ENCODE measurements around the gene MAML2.

Gene MAML2

GRCh38 chr11:96090711-96091110 is 252.3 kb downstream of the MAML2 start:
- no peak overlapping the region for H3K27ac ChIP-seq (ENCODE audit: low read depth, low read length)

GRCh38 chr11:96088914-96089313 is 254.1 kb downstream of the MAML2 start:
- Histone ChIP-seq H3K23ac (ENCODE audit: low read length) (no peak overlapping the region), H2AK5ac (ENCODE audit: low read length) (no peak overlapping the region), H3K79me2 (ENCODE audit: control insufficient read depth, insufficient read depth, low read length) (no peaks in the 10 kb centered on the region), H3K4ac (ENCODE audit: low read depth, low read length) (no peak overlapping the region), H3K4me3 (ENCODE audit: low read length) (no peak overlapping the region), H3K4me2 (ENCODE audit: low read length) (no peak overlapping the region), H2BK5ac (ENCODE audit: low read length) (no peak overlapping the region), H3K9ac (ENCODE audit: low read length) (no peak overlapping the region), H3K18ac (ENCODE audit: low read length) (no peak overlapping the region), H3K27me3 (ENCODE audit: insufficient read depth, low read length, poor library complexity) (no peaks in the 10 kb centered on the region), H2BK15ac (replicated peaks; ENCODE audit: low read depth) (no peak overlapping the region), H4K5ac (ENCODE audit: low read length) (no peak overlapping the region), H3K79me1 (ENCODE audit: low read length) (no peaks in the 10 kb centered on the region), H2BK120ac (ENCODE audit: low read depth, low read length) (no peak overlapping the region), H3K36me3 (ENCODE audit: control insufficient read depth, insufficient read depth, low read length) (no peaks in the 10 kb centered on the region), H3K4me1 (ENCODE audit: control insufficient read depth, low read depth, low read length) (no peaks in the 10 kb centered on the region), H3K27ac (ENCODE audit: low read depth, low read length) (no peak overlapping the region), H4K8ac (ENCODE audit: low read depth, low read length) (no peak overlapping the region), H3K56ac (ENCODE audit: low read length) (no peak overlapping the region)
- no peak for DNase-seq
- WGBS (ENCODE audit: extremely low coverage, insufficient coverage, low lambda C conversion rate), result no CpG with 5 or more reads among the region's 3 CpGs

More at GRCh38 chr11:96090711-96091110, 252.3 kb downstream of the MAML2 start:
- Histone ChIP-seq H3K4me3 (ENCODE audit: low read length) (no peak overlapping the region), H3K79me1 (ENCODE audit: low read length) (no peaks in the 10 kb centered on the region), H2BK120ac (ENCODE audit: low read depth, low read length) (no peak overlapping the region), H3K36me3 (ENCODE audit: control insufficient read depth, insufficient read depth, low read length) (no peaks in the 10 kb centered on the region), H3K79me2 (ENCODE audit: control insufficient read depth, insufficient read depth, low read length) (no peaks in the 10 kb centered on the region), H4K5ac (ENCODE audit: low read length) (no peak overlapping the region), H3K23ac (ENCODE audit: low read length) (no peak overlapping the region), H2BK15ac (replicated peaks; ENCODE audit: low read depth) (no peak overlapping the region), H3K18ac (ENCODE audit: low read length) (no peak overlapping the region), H3K4me1 (ENCODE audit: control insufficient read depth, low read depth, low read length) (peaks cover under 1% of the 10 kb centered on the region), H3K56ac (ENCODE audit: low read length) (no peak overlapping the region), H3K9ac (ENCODE audit: low read length) (no peak overlapping the region), H3K27me3 (ENCODE audit: insufficient read depth, low read length, poor library complexity) (no peaks in the 10 kb centered on the region), H2AK5ac (ENCODE audit: low read length) (no peak overlapping the region), H3K4me2 (ENCODE audit: low read length) (no peak overlapping the region), H4K8ac (ENCODE audit: low read depth, low read length) (no peak overlapping the region), H2BK5ac (ENCODE audit: low read length) (no peak overlapping the region), H3K4ac (ENCODE audit: low read depth, low read length) (no peak overlapping the region)
- DNase-seq, result no peak
- WGBS (ENCODE audit: extremely low coverage, insufficient coverage, low lambda C conversion rate), result no CpG with 5 or more reads among the region's 5 CpGs

GRCh38 chr11:96086111-96086510 is 256.9 kb downstream of the MAML2 start:
- no peak overlapping the region for H3K4me3 ChIP-seq (ENCODE audit: low read length)
- H2BK5ac ChIP-seq (ENCODE audit: low read length), result no peak overlapping the region
- no peak overlapping the region for H2BK15ac ChIP-seq (replicated peaks; ENCODE audit: low read depth)
- WGBS (ENCODE audit: extremely low coverage, insufficient coverage, low lambda C conversion rate), result no CpG with 5 or more reads among the region's 1 CpG
- no peaks in the 10 kb centered on the region for H3K79me2 ChIP-seq (ENCODE audit: control insufficient read depth, insufficient read depth, low read length)
- no peak overlapping the region for H3K4ac ChIP-seq (ENCODE audit: low read depth, low read length)
- no peak overlapping the region for H3K4me2 ChIP-seq (ENCODE audit: low read length)
- H3K4me1 ChIP-seq (ENCODE audit: control insufficient read depth, low read depth, low read length), result peaks cover 8% of the 10 kb centered on the region
- no peak overlapping the region for H2AK5ac ChIP-seq (ENCODE audit: low read length)
- H3K27ac ChIP-seq (ENCODE audit: low read depth, low read length), result no peak overlapping the region
- H4K8ac ChIP-seq (ENCODE audit: low read depth, low read length), result no peak overlapping the region
- H3K9ac ChIP-seq (ENCODE audit: low read length), result no peak overlapping the region
- H3K79me1 ChIP-seq (ENCODE audit: low read length), result no peaks in the 10 kb centered on the region
- no peak overlapping the region for H4K5ac ChIP-seq (ENCODE audit: low read length)
- H2BK120ac ChIP-seq (ENCODE audit: low read depth, low read length), result no peak overlapping the region
- H3K23ac ChIP-seq (ENCODE audit: low read length), result no peak overlapping the region
- no peaks in the 10 kb centered on the region for H3K27me3 ChIP-seq (ENCODE audit: insufficient read depth, low read length, poor library complexity)
- no peaks in the 10 kb centered on the region for H3K36me3 ChIP-seq (ENCODE audit: control insufficient read depth, insufficient read depth, low read length)
- H3K18ac ChIP-seq (ENCODE audit: low read length), result no peak overlapping the region
- no peak for DNase-seq
- no peak overlapping the region for H3K56ac ChIP-seq (ENCODE audit: low read length)

DNA sequence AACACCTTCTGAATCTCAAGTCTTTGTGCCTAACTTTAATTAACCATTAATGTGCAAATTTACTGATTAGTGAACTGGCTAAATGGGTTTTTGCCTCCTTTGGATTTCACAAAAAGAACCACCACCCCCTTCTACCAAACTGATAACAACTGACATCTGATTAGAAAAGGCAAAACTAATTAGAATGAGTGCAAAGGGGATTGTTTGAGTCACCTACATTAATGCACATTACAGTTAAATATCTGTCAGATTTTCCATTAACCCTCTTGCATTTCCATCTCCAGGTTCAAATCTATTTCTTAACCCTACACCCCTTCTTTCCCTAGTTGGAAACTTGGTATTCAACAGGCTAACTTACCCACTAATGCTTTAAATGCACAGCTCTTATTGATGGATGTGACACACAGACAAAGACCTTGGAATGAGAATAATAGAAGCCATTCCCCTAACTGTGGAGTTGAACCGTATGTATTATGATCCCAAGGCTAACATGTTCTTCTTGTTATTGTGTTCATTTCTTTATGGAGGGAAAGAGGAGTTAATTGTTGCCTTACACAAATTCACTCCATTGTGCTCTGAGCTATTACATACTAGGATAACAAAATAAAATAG is 257.6 kb downstream of the MAML2 start:
- Histone ChIP-seq H3K9ac (ENCODE audit: low read length) (no peak overlapping the region), H2BK120ac (ENCODE audit: low read depth, low read length) (no peak overlapping the region), H4K5ac (ENCODE audit: low read length) (no peak overlapping the region), H3K4ac (ENCODE audit: low read depth, low read length) (no peak overlapping the region), H2BK15ac (replicated peaks; ENCODE audit: low read depth) (no peak overlapping the region), H3K4me3 (ENCODE audit: low read length) (no peak overlapping the region), H2AK5ac (ENCODE audit: low read length) (no peak overlapping the region), H3K18ac (ENCODE audit: low read length) (no peak overlapping the region), H4K8ac (ENCODE audit: low read depth, low read length) (no peak overlapping the region), H3K79me1 (ENCODE audit: low read length) (no peaks in the 10 kb centered on the region), H3K79me2 (ENCODE audit: control insufficient read depth, insufficient read depth, low read length) (no peaks in the 10 kb centered on the region), H3K23ac (ENCODE audit: low read length) (no peak overlapping the region), H3K4me2 (ENCODE audit: low read length) (no peak overlapping the region), H3K56ac (ENCODE audit: low read length) (no peak overlapping the region), H3K36me3 (ENCODE audit: control insufficient read depth, insufficient read depth, low read length) (no peaks in the 10 kb centered on the region), H3K4me1 (ENCODE audit: control insufficient read depth, low read depth, low read length) (peaks cover 8% of the 10 kb centered on the region), H3K27me3 (ENCODE audit: insufficient read depth, low read length, poor library complexity) (no peaks in the 10 kb centered on the region), H2BK5ac (ENCODE audit: low read length) (no peak overlapping the region), H3K27ac (ENCODE audit: low read depth, low read length) (no peak overlapping the region)
- WGBS (ENCODE audit: extremely low coverage, insufficient coverage, low lambda C conversion rate), result no CpG with 5 or more reads among the region's 1 CpG
- DNase-seq, result no peak

DNA sequence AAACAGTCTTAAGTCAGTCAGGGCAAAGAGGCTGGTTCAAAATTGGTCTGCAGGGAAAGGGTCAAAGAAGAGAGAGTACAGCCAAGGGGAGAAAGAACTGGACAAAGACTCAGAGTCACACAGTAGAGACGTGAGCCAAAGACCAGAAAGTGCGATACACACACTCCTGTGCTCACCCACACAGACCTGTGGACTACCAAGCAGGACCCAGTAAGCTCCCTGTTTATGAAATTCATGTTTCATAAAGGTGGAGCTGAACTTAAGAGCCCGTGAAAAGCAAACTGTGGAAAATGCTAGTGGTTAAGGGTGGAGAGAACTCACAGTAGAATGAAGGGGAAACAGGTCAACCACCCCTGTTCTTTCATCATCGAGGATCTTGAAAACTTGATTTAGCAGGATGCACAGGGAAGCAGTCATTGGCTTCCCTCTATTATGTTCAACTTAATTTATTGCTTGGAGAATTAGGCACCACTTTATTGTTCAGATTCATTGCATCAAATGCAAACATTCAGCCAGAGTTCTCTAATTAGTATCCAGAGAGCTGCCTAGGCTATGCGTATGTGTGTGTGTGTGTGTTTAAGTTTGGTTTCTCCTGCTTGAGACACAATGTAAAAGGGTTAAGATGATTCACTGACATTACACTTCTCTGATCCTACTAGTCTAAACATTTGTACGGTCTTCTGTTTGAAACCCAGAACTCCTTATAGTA is 258.2 kb downstream of the MAML2 start:
- no peak overlapping the region for H3K4me2 ChIP-seq (ENCODE audit: low read length)
- H3K27me3 ChIP-seq (ENCODE audit: insufficient read depth, low read length, poor library complexity), result no peaks in the 10 kb centered on the region
- no peaks in the 10 kb centered on the region for H3K36me3 ChIP-seq (ENCODE audit: control insufficient read depth, insufficient read depth, low read length)
- H3K4ac ChIP-seq (ENCODE audit: low read depth, low read length), result no peak overlapping the region
- no peaks in the 10 kb centered on the region for H3K79me2 ChIP-seq (ENCODE audit: control insufficient read depth, insufficient read depth, low read length)
- H3K9ac ChIP-seq (ENCODE audit: low read length), result no peak overlapping the region
- no peak overlapping the region for H3K56ac ChIP-seq (ENCODE audit: low read length)
- no peak overlapping the region for H2BK5ac ChIP-seq (ENCODE audit: low read length)
- H4K8ac ChIP-seq (ENCODE audit: low read depth, low read length), result no peak overlapping the region
- no peak overlapping the region for H3K18ac ChIP-seq (ENCODE audit: low read length)
- H2AK5ac ChIP-seq (ENCODE audit: low read length), result no peak overlapping the region
- H3K23ac ChIP-seq (ENCODE audit: low read length), result no peak overlapping the region
- no peak overlapping the region for H2BK120ac ChIP-seq (ENCODE audit: low read depth, low read length)
- H3K27ac ChIP-seq (ENCODE audit: low read depth, low read length), result no peak overlapping the region
- H3K4me3 ChIP-seq (ENCODE audit: low read length), result no peak overlapping the region
- no peak for DNase-seq
- peaks cover 8% of the 10 kb centered on the region for H3K4me1 ChIP-seq (ENCODE audit: control insufficient read depth, low read depth, low read length)
- no peak overlapping the region for H2BK15ac ChIP-seq (replicated peaks; ENCODE audit: low read depth)
- no peaks in the 10 kb centered on the region for H3K79me1 ChIP-seq (ENCODE audit: low read length)
- no peak overlapping the region for H4K5ac ChIP-seq (ENCODE audit: low read length)
- no CpG with 5 or more reads among the region's 6 CpGs for WGBS (ENCODE audit: extremely low coverage, insufficient coverage, low lambda C conversion rate)
